Ovary (tissue), 9 donors: ENCODE results near the gene CPLX3. TPM values are rescaled to one million over a fixed set of nuclear protein-coding genes. Genes with fewer than 3 reads are reported as not detected.

Experiments used
- DNase-seq, 5 donors: peaks; one replicate each; pipeline ENCODE4 v3.0.0-alpha.2; 2019 to 2020
- H3K27ac ChIP-seq, 2 donors: fragments of 200-600 bp; one replicate each; pipeline versions ENCODE4 v1.5.1 to v1.8.0; 2019 to 2022
- H3K27me3 ChIP-seq: fragments of 200-600 bp; one replicate; pipeline ENCODE4 v1.8.0; 2022
- H3K36me3 ChIP-seq: fragments of 200-600 bp; sonication (generic); one replicate; pipeline ENCODE4 v1.5.1; 2019
- H3K4me1 ChIP-seq: one replicate; pipeline ENCODE4 v1.8.1; 2013; ENCODE audit warnings: mild to moderate bottlenecking, moderate library complexity; ENCODE audit not compliant: insufficient read depth
- H3K4me3 ChIP-seq: fragments of 200-600 bp; sonication (generic); one replicate; pipeline ENCODE4 v1.5.1; 2017
- H3K9me3 ChIP-seq, 2 donors: fragments of 200-600 bp in 1 of 2; sonication (generic) in 1 of 2; one replicate each; pipeline versions ENCODE4 v1.5.1 to v1.8.1; 2013 to 2019; ENCODE audit warnings: mild to moderate bottlenecking in 1 of 2, moderate library complexity in 1 of 2
- CTCF ChIP-seq, 3 donors: fragments of 450-650 bp in 2 of 3; fragments of 200-600 bp in 1 of 3; IDR thresholded peaks; one replicate each; pipeline versions ENCODE4 v1.5.1 to v1.8.0; 2016 to 2022; ENCODE audit warnings: antibody characterized with exemption in 3 of 3, mild to moderate bottlenecking in 1 of 3
- EP300 ChIP-seq: sonication (generic); formaldehyde crosslinking; IDR thresholded peaks from one replicate; pipeline ENCODE4 v1.6.1; 2017; ENCODE audit warnings: antibody characterized with exemption
- POLR2A ChIP-seq: fragments of 450-650 bp; IDR thresholded peaks from one replicate; pipeline ENCODE4 v1.6.1; 2017; ENCODE audit warnings: antibody characterized with exemption, mild to moderate bottlenecking, moderate library complexity
- WGBS, 3 donors: extraction: QIAGEN DNeasy Blood & Tissue Kit in 1 of 3; methylation state at CpG; one replicate each; pipeline versions ENCODE4 v1.1.5 to v1.1.7; 2013 to 2017; 5-methylcytosine and 5-hydroxymethylcytosine counted together
- intact Hi-C, 4 donors: fragments of 100-400 bp; cut with DNase I; formaldehyde crosslinking; loops; one replicate each; pipeline versions ENCODE4 v1.11.0 to v1.15.1; 2022 to 2023
- polyA plus RNA-seq, 2 donors: library from polyadenylated mRNA; stranded (reverse); fragments of 200-250 nt in 1 of 2; fragments of 350-450 nt in 1 of 2; fragmentation: Illumina TruSeq in 1 of 2; extraction: RNeasy Lipid Tissue Mini Kit (QIAGEN cat#74804) in 1 of 2; gene quantifications; one replicate each; pipeline ENCODE4 v1.2.3, GENCODE V29; 2013 to 2014
- total RNA-seq, 7 donors: library from RNA; depleted of rRNA in 2 of 7; stranded (reverse); fragments of >200 nt in 2 of 7; fragmentation: NEBNext Ultra II Directional in 3 of 7; extraction: Animal tissue kit (Norgen Biotek cat#: 25700) in 3 of 7; gene quantifications; one replicate each; pipeline versions ENCODE4 v1.1.0 to v1.2.4, GENCODE V29; 2016 to 2023
- donor health status: DM: no; HTN: no; CAD: no; lungs with moderate emphysema.
- donor health status: DM: no; HTN: no; CAD: no.
- donor health status: Bipolar disorder and iron deficiency.
- donor health status: DM: yes; HTN: yes; CAD: no.
- donor health status: DM: no; HTN: no; CAD: no.
- donor health status: DM: yes; HTN: yes; CAD: no.

The CPLX3 gene
- total and polyA plus RNA-seq, 9 donors: not detected

DNA sequence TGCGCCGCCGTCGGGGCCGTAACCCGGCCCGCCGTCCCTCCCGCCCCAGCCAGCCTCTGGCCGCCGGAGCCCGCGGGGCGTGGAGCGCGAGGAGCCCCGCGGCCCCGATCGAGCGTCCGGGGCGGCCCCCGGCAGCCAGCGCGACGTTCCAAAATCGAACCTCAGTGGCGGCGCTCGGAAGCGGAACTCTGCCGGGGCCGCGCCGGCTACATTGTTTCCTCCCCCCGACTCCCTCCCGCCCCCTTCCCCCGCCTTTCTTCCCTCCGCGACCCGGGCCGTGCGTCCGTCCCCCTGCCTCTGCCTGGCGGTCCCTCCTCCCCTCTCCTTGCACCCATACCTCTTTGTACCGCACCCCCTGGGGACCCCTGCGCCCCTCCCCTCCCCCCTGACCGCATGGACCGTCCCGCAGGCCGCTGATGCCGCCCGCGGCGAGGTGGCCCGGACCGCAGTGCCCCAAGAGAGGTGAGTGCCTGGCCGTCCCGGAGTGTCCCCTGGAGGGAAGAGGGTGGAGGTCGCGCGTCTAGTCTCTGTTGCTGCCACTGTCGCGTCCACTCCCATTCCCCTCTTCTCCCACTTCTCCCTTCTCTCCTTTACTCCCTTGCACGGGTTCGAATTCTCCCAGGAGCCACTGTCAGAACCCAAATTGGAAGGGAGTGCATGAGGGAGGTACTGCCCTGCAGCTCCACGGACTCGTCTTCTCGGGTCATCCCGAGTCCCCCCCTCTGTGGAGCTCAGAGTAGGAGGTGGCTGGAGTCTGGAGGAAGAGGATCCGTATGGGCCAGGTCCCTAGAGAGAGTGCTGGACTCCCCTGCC is 44.0 kb upstream of the CPLX3 start:
- Histone ChIP-seq H3K27ac (peak overlapping the region; percentile 63 to 80), H3K27me3 (no peaks in the 10 kb centered on the region), H3K36me3 (no peaks in the 10 kb centered on the region), H3K4me1 (peaks cover 14% of the 10 kb centered on the region), H3K4me3 (peak overlapping the region; percentile 54), H3K9me3 (no peaks in the 10 kb centered on the region)
- no peak for TF ChIP-seq CTCF (IDR thresholded peaks at IDR 0.05)
- WGBS, 3 donors: 1% methylated on average over 60 to 72 of the region's 72 CpGs
- peak in 3 of 5 donors; percentile 53 to 61 (median 55) for DNase-seq
- intact Hi-C loops: loop anchor here in 3 of 4 donors (5.0 to 10.0 kb wide), 7 partner anchors 55 to 422 kb away; partner anchors contain the start of genes C15orf39 (in 1 of the 3), RPP25 (in 1 of the 3) and ULK3 (in 1 of the 3)

DNA sequence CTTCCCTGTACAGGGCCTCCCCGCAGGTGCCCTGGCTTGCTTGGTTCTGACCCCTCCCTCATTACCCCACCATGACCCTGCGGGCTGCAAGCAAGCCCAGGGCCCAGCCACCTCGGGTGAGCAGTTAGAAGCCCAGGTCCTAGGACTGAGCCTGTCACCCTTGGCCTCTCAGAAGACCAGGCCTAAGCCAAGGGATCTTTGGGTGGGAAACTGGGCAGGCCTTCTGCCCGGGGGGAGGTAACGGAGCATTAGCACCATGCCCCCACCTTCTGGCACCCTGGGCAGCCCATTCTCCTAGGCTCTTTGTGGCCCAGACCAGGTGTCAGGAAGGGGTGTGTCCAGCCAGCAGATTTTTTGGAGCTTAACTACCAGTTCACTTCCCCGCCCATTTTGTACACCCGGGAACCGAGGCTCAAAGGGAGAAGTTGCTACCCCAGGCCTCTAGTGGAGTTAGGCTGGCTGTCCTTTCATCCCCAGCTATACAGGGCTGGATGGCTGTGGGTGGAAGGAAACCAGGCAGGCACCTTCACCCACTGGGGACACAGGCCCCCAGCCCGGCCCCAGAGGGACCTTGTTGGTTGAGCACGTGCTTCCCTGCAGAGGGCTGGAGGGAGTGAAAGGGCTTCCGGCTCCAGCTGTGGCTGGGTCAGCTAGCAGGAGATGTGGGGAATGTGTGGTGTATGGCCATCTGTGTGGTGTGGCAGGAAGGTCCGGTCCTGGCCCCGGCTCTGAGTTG is 43.2 kb upstream of the CPLX3 start:
- peak overlapping the region; percentile 54 for H3K4me3 ChIP-seq
- DNase-seq: no peak
- peaks cover 14% of the 10 kb centered on the region for H3K4me1 ChIP-seq
- peak overlapping the region in 1 of 2 donors; percentile 63 for H3K27ac ChIP-seq
- no peaks in the 10 kb centered on the region for H3K27me3 ChIP-seq
- H3K9me3 ChIP-seq: no peaks in the 10 kb centered on the region
- intact Hi-C loops: loop anchor here in 3 of 4 donors (5.0 to 10.0 kb wide), 7 partner anchors 54 to 422 kb away; partner anchors contain the start of genes C15orf39 (in 1 of the 3), RPP25 (in 1 of the 3) and ULK3 (in 1 of the 3)
- TF ChIP-seq POLR2A (no peak), CTCF (IDR thresholded peaks at IDR 0.05) (no peak), EP300 (no peak)
- H3K36me3 ChIP-seq: no peaks in the 10 kb centered on the region
- 4 to 5% (median 4%) methylated on average over 13 of the region's 13 CpGs for WGBS, 3 donors

DNA sequence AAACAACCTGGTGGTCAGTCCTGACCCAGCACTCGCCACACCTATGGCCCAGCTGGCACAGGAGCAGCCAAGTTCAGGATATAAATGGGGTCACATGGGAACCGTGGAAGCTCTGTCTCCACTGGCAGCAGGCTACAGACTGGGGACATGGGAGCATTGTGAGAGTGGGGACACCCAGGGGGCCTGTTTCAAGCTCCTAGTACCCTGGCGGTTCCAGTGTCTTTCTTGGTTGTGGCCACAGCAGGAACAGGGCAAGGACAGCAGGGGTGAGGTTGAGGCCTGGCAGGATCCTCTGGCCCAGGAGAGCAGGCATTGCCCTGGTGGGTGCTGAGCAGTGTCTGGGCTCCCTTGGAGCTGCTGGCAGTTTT is 42.6 kb upstream of the CPLX3 start:
- intact Hi-C loops: loop anchor here in 3 of 4 donors (5.0 to 10.0 kb wide), 7 partner anchors 54 to 421 kb away; partner anchors contain the start of genes C15orf39 (in 1 of the 3), RPP25 (in 1 of the 3) and ULK3 (in 1 of the 3)
- Histone ChIP-seq H3K4me1 (peaks cover 16% of the 10 kb centered on the region), H3K4me3 (no peak overlapping the region), H3K27ac (no peak overlapping the region), H3K27me3 (no peaks in the 10 kb centered on the region), H3K36me3 (no peaks in the 10 kb centered on the region), H3K9me3 (no peaks in the 10 kb centered on the region)
- WGBS, 3 donors: 34 to 56% (median 55%) methylated on average over 3 of the region's 3 CpGs
- no peak for TF ChIP-seq POLR2A
- TF ChIP-seq EP300: no peak
- no peak for TF ChIP-seq CTCF (IDR thresholded peaks at IDR 0.05)
- no peak for DNase-seq

- Histone ChIP-seq H3K27ac (no peak overlapping the region), H3K4me1 (peaks cover 24% of the 10 kb centered on the region), H3K36me3 (no peaks in the 10 kb centered on the region), H3K9me3 (no peaks in the 10 kb centered on the region), H3K27me3 (no peaks in the 10 kb centered on the region), H3K4me3 (no peak overlapping the region)
- WGBS, 3 donors: 67 to 77% (median 73%) methylated on average over 8 of the region's 8 CpGs
- DNase-seq: no peak
- intact Hi-C loops: loop anchor here in 3 of 4 donors (5.0 to 10.0 kb wide), 7 partner anchors 53 to 420 kb away; partner anchors contain the start of genes C15orf39 (in 1 of the 3), RPP25 (in 1 of the 3) and ULK3 (in 1 of the 3)
- TF ChIP-seq EP300: no peak
- TF ChIP-seq POLR2A: no peak
- TF ChIP-seq CTCF (IDR thresholded peaks at IDR 0.05): no peak
These were observed 41.8 kb upstream of the CPLX3 start for GRCh38 chr15:74784426-74785193.
